HG02943 (cell line): ENCODE results near the gene TMEM107.

Source experiments
- ATAC-seq: cut with Tn5 transposase; IDR thresholded peaks from one replicate; pipeline ENCODE4 v1.9.1; 2021; ENCODE audit warnings: mild to moderate bottlenecking, low read depth, moderate library complexity; ENCODE audit not compliant: unreplicated experiment

The TMEM107 gene

GRCh38 chr17:8162997-8163977 lies 12.9 kb downstream of the TMEM107 start:
- no peak for ATAC-seq

DNA sequence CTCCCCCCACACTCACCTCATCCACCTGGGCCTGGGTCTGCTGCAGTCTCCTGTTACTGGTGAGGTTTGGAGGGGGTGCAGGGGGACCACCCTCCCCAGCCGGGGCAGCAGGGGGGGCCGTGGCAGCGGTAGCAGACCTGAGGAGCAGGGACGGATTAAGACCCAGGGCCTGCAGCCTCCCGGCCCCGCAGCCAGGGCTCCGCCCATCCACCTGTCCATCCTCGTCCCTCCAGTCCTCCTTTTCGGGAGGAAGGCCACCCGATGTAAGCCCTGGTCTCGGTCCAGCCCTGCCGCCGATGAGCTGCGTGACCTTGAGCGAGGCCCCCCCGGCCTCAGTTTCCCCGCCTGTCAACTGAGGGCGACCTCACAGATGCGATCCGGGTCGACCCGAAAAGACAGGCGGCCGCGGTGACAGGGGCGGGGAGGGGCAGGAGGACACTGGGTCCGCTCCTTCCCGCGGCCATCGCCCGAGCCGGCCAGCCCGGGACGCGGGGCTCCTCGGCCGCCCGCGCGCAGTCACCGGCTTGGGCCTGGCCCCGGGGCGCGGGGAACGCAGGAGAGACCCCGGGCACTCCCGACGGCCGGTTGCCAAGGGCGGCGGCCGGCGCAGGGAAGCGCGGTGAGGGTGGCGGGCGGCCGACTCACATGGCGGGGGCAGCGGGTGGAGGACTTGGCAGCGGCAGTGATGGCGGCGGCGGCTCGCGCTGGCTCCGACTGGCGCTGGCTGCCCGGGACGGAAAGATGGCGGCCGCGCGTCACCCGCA lies 13.8 kb downstream of the TMEM107 start, which contains the start of gene VAMP2:
Gene VAMP2, minus strand, starts transcription at position 716 of the 764 bp plus-strand sequence. Its CDS starts 69 bp downstream, at position 647.
- ATAC-seq = no peak

GRCh38 chr17:8161289-8162232 lies 14.6 kb downstream of the TMEM107 start:
- no peak for ATAC-seq

DNA sequence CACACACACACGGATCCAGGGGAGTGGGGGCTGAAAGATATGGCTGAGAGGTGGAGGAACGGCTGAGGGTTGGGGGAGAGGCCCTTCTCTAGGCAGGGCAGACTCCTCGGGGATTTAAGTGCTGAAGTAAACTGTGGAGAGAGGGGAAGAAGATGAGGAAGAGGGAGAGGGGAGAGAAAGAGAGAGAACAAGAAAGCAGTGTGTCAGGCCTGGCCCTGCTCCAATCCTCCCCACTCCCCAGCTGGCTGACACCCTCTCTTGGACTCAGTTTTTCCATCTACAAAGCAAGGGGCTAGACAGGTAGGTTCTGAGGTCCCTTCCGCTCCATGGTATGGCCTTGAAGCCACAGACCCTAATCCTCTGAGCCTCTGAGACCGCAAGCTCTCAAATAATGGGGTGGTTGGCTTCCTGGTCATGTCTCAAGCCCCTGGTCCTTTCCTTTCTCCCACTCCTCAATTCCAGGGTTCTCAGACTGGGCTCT lies 15.4 kb downstream of the TMEM107 start:
- no peak for ATAC-seq

DNA sequence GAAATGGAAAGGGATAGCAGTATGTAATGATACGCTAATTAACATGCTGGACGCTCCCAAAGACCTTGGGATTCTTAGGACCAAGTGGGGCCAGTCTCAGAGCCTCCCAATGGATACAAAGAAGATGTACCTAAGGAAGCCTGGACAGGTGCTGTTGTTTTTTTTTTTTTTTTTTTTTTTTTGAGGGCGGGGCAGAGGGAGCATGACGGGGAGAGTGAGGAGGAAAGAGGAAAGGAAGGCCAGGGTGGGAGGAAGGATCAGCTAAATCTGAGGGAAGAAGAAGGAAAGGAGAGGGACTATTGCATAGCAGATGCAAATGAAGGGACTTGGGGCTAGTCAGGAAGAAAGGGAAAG lies 16.0 kb downstream of the TMEM107 start:
- ATAC-seq = no peak

GRCh38 chr17:8159459-8160223 lies 16.5 kb downstream of the TMEM107 start:
- ATAC-seq = no peak

- no peak for ATAC-seq
These were observed 17.2 kb downstream of the TMEM107 start for GRCh38 chr17:8159032-8159400.

DNA sequence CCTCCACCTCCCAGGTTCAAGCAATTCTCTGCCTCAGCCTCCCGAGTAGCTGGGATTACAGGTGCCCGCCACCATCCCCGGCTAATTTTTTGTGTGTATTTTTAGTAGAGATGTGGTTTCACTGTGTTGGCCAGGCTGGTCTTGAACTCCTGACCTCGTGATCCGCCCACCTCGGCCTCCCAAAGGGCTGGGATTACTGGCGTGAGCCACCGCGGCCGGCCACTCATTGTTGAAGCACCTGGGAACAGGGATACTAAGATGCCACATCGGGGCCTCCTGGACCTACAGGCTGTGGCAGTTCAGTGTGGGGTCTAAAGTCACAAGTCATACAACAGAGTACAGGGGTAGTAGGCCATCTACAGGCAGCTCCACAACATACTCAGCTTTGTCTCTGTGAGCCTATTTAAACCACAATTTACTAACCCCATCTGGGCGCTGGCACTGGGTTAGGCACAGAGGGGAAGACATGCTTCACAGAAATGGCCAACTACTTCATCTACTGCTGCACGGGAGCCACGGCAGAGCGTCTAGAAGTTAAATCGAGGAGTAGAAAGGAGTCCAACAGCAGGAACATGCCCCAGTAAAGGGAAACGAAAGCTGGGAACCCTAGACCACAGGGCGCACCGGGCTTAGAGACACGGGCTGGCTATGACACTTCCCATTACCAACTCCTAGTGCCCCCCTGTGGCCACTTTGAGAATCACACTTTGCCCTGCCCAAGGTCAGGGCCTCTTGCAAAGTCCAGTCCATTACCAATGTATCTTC lies 17.7 kb downstream of the TMEM107 start:
- no peak for ATAC-seq

GRCh38 chr17:8156246-8156992 lies 19.8 kb downstream of the TMEM107 start:
- peak; percentile 68 for ATAC-seq

DNA sequence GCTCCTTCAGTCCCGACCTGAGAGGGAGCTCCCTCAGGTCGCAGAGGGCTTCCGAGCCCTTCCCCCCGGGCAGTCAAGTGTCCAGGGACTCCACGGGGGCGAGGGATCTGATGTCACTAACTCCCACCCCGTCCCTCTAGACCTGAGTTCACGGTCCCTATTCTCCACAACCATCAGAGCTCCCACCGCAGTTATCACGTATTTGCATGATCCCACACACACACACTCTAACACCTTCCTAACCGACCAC lies 20.3 kb downstream of the TMEM107 start:
- ATAC-seq = no peak

GRCh38 chr17:8155231-8155995 lies 20.8 kb downstream of the TMEM107 start:
- no peak for ATAC-seq

DNA sequence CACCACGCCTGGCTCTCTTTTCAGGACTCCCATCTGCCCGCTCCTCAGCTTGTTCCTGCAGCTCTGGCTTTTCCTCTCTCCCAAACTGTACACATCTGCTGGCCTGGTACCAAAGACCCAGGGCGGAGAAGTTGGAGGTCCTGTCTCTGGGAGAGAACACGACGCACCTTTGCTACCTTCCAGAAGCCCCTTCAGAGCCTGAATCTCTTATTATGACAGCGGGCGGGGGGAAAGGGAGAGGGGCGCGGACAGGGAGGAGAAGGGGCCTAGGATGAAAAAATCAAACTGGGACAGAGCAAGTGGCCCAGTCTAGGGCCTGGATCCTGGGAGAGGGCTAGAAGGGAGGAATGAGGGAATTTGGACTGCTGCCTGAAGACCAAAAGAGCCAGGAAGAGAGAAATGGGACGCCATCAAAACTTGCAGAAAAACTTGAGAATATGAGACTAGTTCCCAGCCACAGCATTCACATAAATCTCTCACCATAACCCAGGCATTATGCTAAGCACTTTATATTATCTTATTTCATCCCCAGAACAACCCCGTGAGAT lies 21.5 kb downstream of the TMEM107 start:
- no peak for ATAC-seq

DNA sequence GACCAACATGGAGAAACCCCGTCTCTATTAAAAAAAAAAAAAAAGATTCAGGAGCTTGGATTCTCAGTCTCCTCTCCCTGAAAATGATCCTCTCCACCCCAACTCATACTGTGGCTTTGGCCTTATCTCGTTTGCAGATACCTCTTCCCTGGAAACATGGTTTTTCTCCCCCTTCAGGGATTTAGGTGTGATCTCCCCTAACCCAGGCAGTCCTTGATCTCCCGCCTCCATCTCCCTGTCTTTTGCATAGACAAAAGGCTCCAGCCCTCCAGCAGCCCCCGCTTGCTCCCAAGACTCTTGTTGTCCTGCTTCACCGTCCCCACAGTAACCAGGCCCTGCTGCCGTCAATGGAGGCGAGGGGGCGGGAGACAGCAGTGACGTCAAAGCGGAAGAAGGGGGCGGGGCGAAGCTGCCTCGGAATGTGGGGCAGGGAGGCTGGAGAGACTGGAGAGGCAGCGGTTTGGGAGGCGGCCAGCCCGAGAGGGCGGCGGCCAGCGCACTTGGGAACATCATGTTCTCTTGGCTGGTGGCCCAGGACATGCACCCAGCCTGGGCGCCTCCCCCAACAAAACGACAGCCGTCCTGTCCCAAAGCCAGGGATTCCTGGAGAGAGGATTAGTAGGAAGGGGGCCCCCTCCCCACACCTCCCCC lies 22.1 kb downstream of the TMEM107 start:
- no peak for ATAC-seq

DNA sequence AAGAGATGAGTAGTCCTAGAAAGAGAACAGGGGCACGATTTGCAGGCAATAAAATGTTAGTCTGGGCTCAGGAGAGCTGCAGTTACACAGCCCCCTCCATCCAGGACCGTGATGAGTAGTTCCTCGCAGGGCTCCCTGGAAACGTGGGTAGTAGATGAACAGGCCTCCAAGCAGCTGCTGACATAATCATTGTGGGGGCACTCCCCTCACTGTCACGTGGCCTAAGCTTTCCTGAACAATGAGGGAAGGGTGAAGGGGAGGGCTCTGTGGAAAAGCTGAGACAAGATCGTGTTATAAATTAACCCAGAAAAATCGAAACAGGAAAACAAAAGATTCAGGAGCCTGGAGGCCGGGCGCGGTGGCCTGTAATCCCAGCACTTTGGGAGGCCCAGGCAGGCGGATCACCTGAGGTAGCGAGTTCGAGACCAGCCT lies 22.6 kb downstream of the TMEM107 start:
- no peak for ATAC-seq

DNA sequence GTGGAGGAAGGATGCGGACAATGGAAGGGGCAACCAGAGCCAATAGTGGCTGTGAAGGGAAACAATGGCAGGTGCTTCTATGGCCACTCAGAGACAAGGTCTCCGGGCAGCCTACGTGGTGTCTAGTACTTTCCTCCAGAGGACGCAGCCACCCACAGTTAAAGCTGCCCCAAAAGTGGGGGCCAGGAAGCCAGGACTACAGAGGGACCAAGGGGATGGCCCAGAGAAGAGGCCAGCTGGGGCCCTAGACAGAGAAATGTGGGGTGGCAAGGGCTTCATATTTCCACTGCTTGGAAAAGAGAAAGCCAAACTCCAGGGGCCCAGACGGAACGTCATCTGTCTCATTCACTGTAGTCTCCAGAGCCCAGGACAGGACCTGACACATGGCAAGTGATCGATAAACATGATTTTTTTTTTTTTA lies 23.1 kb downstream of the TMEM107 start:
- no peak for ATAC-seq

DNA sequence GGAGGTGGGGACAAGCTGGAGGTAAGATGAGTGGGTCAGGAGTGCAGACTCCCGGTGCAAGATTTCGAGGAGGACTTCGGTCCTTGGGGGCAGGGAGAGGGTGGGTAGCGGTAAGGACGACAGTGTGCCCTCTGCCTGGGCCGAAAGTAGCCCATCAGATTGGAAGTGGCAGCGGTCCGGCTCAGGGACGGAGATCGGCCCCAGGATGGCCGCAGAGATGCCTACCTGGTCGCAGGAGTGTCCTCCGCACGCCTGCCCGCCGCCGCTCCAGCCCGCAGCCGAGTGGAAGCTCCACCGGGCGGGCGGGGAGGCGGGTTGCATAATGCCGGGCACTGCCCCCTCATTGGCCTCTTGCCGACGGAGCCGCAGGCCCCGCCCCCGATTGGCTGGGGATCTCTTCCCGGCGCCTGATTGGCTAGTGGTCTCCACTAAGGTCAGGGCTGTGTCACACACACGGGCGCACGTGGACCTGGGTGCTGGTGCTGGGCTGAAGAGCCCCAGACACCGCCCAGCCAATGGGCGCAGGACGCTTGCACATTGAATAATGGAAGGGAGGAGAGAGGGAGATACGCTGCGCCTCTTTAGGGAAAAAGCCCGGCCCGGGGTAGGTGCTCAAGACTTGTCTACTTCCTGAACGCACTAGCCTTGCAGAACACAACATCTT lies 23.9 kb downstream of the TMEM107 start, which contains the start of gene PER1:
Gene PER1, minus strand, starts transcription at position 293 of the 664 bp plus-strand sequence. CDS start 1,698 bp downstream, outside the sequence.
- ATAC-seq = no peak
